B cell (primary cell): ENCODE data around the gene CFAP157.

Experiments used
- CTCF ChIP-seq: fragments of 200-600 bp; IDR thresholded peaks from one replicate; pipeline ENCODE4 v1.8.0; 2022; ENCODE audit warnings: antibody characterized with exemption, mild to moderate bottlenecking
- EZH2 ChIP-seq: IDR thresholded peaks from 2 replicates; pipeline ENCODE4 v1.6.1; 2012; ENCODE audit warnings: borderline replicate concordance, low read depth, mild to moderate bottlenecking, moderate library complexity, low read length; ENCODE audit not compliant: insufficient read depth, poor library complexity, severe bottlenecking

GRCh38 chr9:127720031-127720864 is 13.5 kb downstream of the CFAP157 start:
- TF ChIP-seq CTCF, result no peak
- TF ChIP-seq EZH2, result no peak
